GM18873 (cell line): ENCODE results near the gene EIF2S3.

ENCODE experiments used
- ATAC-seq: cut with Tn5 transposase; IDR thresholded peaks from one replicate; pipeline ENCODE4 v1.9.1; 2021; ENCODE audit warnings: mild to moderate bottlenecking, moderate library complexity, moderate number of reproducible peaks; ENCODE audit not compliant: unreplicated experiment, low FRiP score

EIF2S3 gene

DNA sequence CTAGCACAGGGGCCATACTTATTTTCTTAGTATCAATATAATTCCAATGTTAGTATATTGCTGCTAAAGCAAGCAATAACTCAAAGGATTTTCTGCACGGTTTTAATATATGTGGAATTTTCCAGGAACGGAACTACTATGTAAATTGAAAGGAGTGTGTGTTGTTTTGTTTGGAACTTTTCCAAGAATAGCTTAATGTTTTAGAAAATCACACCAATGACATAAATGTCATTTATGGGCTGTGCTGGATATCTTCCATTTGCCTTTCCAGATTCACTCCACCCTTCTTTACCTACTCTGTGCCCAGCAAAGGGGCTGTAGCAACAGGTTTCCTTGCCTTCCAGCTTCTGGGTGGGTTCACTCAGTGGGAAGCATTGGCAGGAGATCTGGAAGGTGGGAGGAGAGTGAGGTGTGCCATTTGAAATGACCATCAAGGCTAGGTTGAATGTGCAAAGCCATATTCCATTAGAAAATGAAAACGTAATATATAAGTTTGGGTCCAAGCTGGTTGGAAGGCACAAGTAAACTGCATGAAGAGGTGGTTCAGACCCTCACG is 69.6 kb downstream of the EIF2S3 start:
- ATAC-seq: no peak

DNA sequence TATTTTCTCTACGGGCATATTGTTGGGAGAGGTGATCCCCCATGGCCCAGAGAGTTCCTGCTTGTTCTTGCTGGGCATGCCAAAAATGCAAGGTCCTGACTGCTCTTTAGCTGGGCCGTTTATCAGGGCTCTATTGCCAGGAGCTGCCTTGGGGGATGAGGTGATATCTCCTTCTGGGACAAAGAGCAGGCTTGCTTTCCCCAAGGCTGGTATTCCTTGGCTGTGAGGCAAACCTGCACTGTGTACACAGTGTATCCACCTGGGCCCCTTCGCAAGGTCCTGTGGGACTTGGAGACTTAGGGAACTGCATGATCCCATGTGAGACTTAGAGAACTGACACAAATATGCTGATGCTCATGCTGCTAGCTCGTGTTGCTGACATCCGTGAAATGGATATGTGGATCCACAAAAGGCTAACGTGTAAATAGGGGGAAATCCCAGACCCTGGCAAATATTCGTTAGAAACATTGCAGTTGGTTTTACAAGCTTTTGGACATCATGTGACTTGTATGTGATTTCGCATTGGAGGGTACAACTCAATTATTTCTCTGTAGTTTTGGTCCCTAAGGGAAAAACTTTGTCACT is 70.4 kb downstream of the EIF2S3 start:
- ATAC-seq: no peak
